Astrocyte of the spinal cord (primary cell): ENCODE measurements around the gene TRIM46.
A peak's percentile ranks its signal among the peaks of the same experiment; 100 is the strongest.
"Not testable (repeated sequence)": the region's sequence is repeated elsewhere in the genome, so short reads cannot be mapped to it uniquely, and the experiment has no call there.

ENCODE experiments used
- DNase-seq: peaks from one replicate; pipeline ENCODE4 v3.0.0; 2011; ENCODE audit warnings: low read depth, low spot score
- H3K4me3 ChIP-seq: 2 replicates; pipeline ENCODE4 v1.5.1; 2011; ENCODE audit warnings: low read depth, mild to moderate bottlenecking, low read length, moderate library complexity
- CTCF ChIP-seq: IDR thresholded peaks from 2 replicates; pipeline ENCODE4 v1.5.1; 2012; ENCODE audit warnings: low read depth, mild to moderate bottlenecking, low read length, inconsistent platforms
- in situ Hi-C: cut with HindIII; loops from 2 replicates; pipeline ENCODE4 v1.10.0; 2017; ENCODE audit warnings: low sequenced_read_pairs

Gene TRIM46

DNA sequence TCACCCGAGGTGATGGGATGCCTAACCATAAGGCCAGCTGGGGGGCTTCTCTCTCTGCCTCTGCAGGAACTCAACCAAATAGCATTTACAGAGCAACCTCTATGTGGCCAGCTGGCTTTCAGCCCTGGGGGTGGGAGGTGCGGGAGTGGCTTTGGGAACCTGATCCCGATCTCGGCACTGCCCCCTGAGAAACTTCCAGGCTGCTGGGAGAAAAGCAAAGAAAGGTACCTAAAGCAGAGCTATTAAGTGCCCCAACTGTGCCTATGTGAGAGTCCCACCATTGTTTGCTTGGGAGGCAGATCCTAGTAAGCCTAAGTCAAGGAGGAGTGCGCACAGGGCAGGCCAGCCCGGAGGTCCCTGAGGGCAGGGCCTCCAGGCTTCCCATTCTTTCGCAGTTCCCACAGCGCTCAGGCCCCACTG, 7.6 kb upstream of the TRIM46 start:
- TF ChIP-seq CTCF = no peak
- DNase-seq = no peak
- in situ Hi-C loops = no loop called here
- H3K4me3 ChIP-seq = no peak overlapping the region

DNA sequence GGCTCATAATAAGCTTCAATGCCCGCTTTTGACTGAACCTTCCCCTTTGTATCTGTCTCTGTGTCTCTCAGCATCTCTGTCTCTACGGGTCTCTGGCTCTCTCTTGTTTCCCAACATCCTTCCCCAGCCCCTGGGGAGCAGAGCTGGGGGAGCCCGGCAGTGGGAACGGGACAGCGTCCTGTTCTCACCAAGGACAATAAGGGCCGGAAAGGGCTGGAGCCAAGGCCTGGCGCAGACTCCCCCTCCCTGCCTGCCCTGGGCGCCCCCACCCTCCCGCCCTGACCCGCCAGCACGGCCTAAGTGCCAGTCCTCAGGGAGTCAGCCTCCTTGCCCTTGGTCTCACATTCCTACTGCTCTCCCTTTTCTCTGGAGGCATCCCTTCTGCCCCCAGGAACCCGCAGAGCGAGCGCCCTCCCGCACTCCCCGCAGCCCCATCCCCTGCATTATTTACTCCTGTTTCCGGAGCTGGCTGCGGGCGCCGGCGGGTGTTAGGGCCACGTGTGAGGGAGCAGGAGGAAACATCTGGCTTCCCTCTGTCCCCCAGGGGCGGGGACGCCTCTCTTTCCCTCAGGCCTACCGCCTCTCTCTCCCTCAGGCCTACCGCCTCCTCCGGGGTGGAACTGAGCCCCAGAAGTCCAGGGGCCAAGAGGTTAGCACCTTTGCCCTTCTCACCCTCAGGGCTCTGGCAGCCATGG, 7.0 kb upstream of the TRIM46 start:
- H3K4me3 ChIP-seq = no peak overlapping the region
- in situ Hi-C loops = no loop called here
- TF ChIP-seq CTCF = no peak
- no peak for DNase-seq

GRCh38 chr1:155167166-155168104, 6.2 kb upstream of the TRIM46 start:
- TF ChIP-seq CTCF = peak; percentile 89
- no peak overlapping the region for H3K4me3 ChIP-seq
- in situ Hi-C loops = no loop called here
- peak; percentile 81 for DNase-seq

GRCh38 chr1:155168105-155168445, 5.6 kb upstream of the TRIM46 start:
- in situ Hi-C loops, H3K4me3 ChIP-seq, DNase-seq: not testable (repeated sequence)

DNA sequence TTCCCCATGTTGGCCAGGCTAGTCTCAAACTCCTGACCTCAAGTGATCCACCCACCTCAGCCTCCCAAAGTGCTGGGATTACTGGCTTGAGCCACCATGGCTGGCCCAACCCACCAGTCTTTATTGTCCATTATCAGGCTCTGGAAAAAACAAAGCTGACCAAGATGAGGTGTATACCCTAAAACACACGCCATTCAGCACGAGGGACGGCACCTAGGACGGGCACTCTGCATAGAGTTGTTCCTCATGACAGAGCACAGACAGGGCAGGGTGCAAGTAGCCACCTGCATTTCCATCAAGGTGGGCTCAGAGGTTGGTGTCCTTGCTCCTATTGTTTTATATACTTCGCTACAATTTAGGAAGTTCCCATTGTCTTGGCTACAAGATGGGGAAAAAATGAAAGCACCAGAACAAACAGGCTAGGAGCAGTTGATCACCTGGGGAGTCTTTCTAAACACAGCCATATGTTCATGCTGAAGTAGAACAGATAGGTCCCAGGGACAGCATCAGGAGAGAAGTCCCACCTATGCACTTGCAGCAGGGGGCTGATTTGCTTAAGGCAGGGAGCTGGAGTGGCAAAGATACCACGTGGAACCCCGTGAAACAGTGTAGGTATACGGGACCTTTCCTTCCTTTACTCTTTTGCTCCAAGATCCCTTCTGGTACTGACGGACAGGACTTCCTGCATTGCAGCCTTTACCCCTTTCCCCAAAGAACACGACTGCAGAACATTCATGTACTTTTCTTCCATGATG, 5.0 kb upstream of the TRIM46 start:
- in situ Hi-C loops = no loop called here
- DNase-seq = no peak
- H3K4me3 ChIP-seq = no peak overlapping the region
- no peak for TF ChIP-seq CTCF

DNA sequence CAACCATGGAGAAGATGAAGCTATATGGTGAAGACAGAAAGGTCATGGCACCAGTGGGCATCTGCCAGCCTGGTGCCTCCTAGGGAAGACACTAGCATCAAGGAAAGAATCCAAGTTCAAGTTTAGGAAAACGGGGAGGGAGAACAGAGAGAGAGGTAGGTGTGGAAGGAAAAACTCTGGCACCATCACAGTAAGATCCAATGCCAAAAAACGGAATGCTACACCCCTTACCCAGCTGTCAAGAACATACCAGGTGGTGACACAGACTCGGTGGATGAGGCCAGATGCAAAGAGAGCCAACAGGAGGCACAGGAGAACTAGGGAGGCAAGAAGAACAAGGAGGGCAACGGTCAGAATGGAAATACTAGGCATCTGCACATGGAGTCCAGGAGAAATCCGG, 4.1 kb upstream of the TRIM46 start:
- H3K4me3 ChIP-seq = no peak overlapping the region
- DNase-seq = no peak
- no peak for TF ChIP-seq CTCF
- in situ Hi-C loops = no loop called here
